H1 (cell line): ENCODE results near the gene TMPRSS4. TPM values are rescaled to one million over a fixed set of nuclear protein-coding genes. Genes with fewer than 3 reads are reported as not detected.

ENCODE experiments used
- RFX5 ChIP-seq: IDR thresholded peaks from 2 replicates; pipeline ENCODE4 v1.6.1; 2011; ENCODE audit warnings: low read depth, low read length, improper control_type of control experiment, borderline replicate concordance
- RNF2 ChIP-seq: fragments of 200-900, 300-1000 bp; sonication (generic); IDR thresholded peaks from 2 replicates; pipeline ENCODE4 v1.7.1; 2016; ENCODE audit warnings: borderline replicate concordance, low read depth, mild to moderate bottlenecking, antibody characterized with exemption, low read length; ENCODE audit not compliant: poor library complexity, severe bottlenecking; ENCODE audit errors: missing control alignments
- polyA plus RNA-seq, 7 experiments: library from polyadenylated mRNA; depleted of rRNA in 3 of 7; stranded (reverse) in 5 of 7; unstranded in 2 of 7; fragments of >200 nt in 5 of 7; fragments of 200-250 nt in 2 of 7; gene quantifications; 1 replicate in 5 of 7; 2 replicates in 1 of 7; 4 replicates in 1 of 7; pipeline versions ENCODE4 v1.2.1 to v1.2.3, GENCODE V29; 2011 to 2013; ENCODE audit warnings: missing spikeins in 2 of 7, mixed read lengths in 2 of 7
- total RNA-seq: library from RNA; stranded (reverse); fragmentation: NEBNext Ultra II Directional; extraction: Animal tissue kit (Norgen Biotek cat#: 25700); gene quantifications from 2 replicates; pipeline ENCODE4 v1.2.1, GENCODE V29; 2021

TMPRSS4 gene
- total and polyA plus RNA-seq, 2 of the 8 experiments (the other 6 are each of a cell fraction or from before 2014, with no cell fraction given): 0.11 to 0.58 TPM

DNA sequence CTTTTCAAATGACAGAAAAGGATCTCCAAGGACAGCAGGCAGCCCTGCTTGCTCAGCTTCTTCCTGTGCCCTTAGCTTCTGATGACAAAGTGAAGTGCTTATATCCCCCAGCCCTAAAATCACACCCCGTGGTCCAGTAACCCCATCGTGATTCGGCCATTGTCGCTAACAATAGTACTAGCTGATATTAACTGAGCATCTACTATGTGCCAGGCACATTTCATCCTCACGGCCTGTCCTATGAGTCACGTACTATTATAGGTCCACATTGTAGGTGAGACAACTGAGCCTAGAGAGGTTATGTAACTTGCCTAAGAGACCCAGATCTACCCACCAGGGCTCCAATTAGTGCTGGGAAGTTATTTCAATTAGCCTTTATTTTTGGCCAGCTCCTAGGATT lies 69.7 kb downstream of the TMPRSS4 start (continued):
- no peak for TF ChIP-seq RNF2
- TF ChIP-seq RFX5: no peak
